Measurements from ENCODE around the gene SOX5.
"Not testable (repeated sequence)": the region's sequence is repeated elsewhere in the genome, so short reads cannot be mapped to it uniquely, and the experiment has no call there.

The SOX5 gene

DNA sequence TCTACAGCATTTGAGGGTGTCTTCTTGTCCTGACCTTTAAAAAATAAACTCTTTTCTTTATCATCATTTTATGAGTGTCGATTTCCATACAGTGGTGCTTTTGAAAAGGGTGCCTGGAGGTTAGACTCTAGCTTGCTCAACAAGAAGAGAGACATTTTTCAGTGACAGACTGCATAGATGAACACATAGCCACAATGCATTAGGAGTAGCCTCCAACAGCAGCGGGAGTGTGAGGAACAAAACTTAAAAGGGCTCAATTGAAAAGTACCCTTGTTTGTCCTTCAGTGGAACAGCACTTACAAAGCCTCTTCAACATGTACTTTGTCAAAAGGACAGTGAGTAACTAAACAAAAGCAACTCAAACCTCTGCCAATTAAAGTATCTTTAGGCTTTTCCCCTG is 119.3 kb downstream of the SOX5 start:
- DNase-seq: no peak

DNA sequence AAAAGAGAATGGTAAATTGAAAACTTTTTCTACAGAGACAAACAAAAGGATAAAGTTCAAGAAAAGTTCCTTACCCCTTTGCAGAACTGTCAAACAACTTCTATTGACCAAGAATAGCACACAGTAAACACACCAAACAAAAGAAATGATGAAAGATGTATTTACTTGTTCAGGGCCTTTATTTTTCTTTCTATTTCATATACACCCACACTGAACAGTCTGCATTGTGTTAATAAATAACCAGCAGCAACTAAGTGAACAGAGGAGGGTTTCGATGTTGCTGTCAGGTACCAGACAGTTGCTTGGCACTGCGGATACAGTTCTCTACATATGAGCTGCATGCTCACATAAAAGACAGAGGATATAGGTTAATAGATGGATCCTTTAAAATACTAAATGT is 122.1 kb downstream of the SOX5 start:
- DNase-seq: no peak

DNA sequence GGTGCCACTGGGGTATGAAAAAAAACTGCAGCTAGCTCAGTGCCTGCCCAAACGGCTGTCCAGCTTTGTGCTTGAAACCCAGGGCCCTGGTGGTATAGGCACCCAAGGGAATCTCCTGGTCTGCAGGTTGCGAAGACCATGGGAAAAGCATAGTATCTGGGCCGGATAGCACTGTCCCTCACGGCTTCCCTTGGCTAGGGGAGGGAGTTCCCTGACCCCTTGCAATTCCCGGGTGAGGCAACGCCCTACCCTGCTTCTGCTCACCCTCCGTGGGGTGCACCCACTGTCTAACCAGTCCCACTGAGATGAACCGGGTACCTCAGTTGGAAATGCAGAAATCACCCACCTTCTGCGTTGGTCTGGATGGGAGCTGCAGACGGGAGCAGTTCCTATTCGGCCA is 124.3 kb downstream of the SOX5 start:
- not testable (repeated sequence) for DNase-seq

DNA sequence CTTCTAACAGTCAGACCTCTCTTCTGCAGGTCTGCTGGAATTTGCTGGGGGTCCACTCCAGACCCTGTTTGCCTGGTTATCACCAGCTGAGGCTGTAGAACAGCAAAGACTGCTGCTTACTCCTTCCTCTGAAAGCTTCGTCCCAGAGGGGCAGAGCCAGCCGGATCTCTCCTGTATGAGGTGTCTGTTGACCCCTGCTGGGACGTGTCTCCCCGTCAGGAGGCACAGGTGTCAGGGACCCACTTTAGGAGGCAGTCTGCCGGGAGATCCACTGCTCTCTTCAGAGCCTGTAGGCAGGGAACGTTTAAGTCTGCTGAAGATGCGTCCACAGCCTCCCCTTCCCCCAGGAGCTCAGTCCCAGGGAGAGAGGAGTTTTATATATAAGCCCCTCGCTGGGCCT is 125.1 kb downstream of the SOX5 start:
- DNase-seq: no peak

DNA sequence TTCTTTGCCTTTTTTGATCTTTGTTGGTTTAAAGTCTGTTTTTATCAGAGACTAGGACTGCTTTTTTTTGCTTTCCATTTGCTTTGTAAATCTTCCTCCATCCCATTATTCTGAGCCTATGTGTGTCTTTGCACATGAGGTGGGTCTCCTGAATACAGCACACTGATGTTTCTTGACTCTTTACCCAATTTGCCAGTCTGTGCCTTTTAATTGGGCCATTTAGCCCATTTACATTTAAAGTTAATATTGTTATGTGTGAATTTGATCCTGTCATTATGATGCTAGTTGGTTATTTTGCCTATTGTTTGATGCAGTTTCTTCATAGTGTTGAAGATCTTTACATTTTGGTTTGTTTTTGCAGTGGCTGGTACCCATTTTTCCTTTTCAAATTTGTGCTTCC is 126.6 kb downstream of the SOX5 start:
- DNase-seq: not testable (repeated sequence)

DNA sequence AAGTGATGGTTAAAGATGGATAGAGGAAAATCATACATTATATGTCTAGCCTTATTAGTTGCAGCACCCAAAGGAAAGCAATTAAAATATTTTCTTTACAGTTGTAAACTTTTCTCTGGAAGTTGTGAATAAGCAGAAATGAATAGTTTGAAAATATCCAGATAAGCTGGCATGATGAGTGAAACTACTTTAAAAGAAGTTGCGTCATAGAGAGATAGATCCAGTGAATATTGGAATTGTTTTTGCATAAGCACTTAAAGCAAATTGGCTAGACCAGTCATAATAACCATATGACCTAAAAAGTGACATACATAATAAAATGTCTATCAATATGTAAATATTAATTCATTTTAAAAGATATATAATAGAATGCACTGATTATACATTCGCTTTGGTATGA is 132.1 kb downstream of the SOX5 start:
- no peak for DNase-seq

DNA sequence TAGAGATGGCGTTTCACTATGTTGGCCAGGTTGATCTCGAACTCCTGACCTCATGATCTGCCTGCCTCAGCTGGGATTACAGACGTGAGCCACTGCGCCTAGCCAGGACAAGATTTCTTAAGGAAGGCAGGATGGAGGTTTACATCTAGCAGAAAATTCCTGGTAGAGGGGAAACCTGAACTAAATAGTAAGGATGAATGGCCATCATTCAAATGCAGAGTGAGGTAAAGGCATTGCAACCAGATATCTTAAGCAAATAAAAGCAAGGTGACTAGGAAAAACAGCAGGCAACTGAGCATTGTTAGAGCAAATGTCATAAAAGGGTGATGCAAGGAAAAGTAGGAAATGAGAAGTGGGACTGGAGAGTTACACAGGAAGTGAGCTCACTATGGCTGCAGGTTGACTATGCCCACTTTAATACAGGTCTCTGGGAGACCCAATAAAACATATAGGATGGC is 133.0 kb downstream of the SOX5 start:
- DNase-seq: no peak

DNA sequence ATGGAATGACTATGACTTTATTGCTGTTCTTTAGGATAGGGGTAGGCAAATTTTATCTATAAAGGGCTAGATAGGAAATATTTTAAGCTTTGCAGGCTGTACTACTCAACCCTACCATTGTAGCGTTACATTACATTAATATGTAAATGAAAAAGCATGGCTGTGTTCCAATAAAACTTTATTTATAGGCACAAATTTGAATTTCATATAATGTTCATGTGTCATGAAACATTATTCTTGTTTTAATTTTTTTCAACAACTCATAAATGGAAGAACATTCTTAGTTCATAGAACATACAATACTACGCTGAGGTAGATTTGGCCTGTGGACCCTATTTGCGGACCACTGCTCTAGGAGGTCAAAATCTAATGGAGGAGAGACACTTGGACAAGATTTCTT is 133.7 kb downstream of the SOX5 start:
- no peak for DNase-seq

DNA sequence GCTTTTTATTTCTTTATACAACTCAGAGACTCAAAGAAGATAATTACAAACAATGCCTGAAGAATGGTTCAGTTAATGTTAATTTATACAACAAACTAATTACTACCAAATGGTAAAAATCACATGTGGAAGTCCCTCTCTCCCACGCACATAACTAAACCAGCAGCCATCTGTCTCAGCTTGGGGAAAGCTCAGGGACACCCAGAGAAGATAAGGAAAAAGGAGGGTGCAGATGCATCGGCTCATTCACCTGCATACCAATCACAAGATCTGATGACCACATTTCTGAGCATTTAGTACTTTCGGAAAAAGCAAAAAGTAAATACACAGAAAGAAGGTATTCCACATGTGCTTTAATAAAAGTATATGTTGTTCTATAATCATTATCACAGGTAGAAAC is 136.3 kb downstream of the SOX5 start:
- DNase-seq: no peak

DNA sequence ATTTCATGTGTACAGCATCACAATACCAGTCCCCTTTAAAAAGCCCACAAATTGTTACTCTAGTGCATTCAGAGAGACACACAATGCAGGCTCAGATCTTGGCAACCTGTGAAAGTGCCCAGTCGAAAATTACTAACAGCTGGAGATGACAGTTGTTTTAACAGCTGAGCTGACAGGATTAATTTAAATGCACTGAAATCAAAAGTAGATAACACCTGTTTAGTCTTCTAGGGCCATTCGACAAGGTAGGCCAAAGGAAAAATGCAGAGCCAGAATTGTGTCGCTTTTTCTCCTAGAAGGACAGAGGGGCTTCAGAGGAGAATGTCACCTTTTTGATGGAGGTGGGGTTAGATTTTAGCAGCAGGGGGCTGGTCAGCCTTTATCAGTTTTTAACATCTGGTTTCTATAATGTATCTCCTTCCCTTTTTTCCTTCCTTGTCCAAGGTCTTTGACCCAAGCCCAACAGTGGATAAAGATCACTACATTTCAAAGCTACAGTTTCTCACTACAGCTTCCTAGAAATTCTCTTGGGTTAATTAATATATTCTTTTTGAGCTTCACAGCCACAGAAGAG is 139.1 kb downstream of the SOX5 start:
- DNase-seq: no peak

DNA sequence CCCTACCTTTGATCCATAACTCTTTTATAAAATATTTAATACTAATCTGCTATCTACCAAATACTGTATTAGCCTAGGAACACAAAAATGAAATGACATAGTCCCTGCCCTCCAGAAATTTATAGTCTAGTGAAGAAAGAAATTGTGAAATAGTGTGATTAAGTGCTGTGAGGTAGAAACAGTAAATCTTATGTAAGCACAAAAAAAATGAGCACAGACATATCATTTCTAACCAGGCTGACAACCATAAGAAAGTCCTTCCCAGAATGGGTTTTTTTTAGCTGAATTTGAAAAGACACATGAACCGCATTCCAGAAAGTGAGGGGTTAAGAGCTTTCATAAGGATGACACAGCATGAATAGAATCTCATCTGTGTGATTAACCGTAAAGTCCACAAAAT is 145.9 kb downstream of the SOX5 start:
- DNase-seq: no peak

DNA sequence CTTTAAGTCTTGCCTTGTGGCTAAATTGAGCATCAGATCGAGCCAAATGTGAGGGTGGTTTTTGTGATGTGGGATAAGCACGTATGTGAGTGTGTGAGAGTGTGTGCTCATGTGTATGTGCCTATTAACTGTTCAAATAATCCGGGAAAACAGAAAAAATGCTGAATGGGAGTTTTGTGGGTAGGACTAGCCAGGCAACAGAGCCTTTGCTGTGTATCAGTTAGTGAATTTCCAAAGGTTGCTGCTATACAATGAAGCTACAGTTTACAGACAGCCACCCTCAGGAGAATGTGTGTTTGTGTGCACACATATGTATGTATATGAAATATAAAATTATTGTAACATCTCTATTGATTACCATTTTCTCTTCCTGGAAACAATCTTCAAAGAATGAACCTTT is 154.0 kb downstream of the SOX5 start:
- DNase-seq: no peak

DNA sequence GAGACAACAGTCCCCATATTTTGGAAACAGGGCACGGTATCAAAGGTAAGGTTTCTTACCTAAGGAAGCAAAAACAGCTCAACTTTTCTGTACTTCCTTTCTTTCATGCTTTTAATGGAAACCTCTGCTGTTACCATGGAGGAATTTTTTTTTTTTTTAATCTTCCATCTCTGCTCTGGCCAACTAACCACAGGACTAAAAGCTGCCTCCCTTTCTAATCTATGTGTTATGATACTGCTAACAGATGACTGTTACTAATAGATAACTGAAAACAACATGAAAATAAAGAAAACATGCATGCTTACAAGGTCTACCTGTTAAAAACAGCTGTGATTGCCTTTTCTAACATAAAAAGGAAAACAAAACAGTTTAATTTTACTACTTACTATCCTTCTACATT is 168.4 kb downstream of the SOX5 start:
- DNase-seq: no peak

DNA sequence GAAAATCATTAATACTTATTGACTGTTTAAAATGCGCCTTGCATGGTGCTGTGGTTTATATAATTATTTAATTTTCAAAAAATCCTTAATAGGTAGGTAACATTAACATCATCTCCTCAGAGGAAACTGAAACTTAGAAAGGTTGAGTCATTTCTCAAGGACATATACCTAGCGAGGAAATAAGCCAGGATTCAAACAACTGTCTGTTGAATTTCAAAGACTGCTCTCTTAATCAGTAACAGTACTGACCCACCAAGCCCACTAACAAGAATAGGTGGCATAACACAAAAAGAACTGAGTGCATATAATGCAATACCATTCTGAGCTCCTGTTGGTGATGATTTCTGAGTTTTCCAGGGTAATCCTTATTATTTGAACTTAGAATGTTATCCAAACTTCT is 174.3 kb downstream of the SOX5 start:
- no peak for DNase-seq

DNA sequence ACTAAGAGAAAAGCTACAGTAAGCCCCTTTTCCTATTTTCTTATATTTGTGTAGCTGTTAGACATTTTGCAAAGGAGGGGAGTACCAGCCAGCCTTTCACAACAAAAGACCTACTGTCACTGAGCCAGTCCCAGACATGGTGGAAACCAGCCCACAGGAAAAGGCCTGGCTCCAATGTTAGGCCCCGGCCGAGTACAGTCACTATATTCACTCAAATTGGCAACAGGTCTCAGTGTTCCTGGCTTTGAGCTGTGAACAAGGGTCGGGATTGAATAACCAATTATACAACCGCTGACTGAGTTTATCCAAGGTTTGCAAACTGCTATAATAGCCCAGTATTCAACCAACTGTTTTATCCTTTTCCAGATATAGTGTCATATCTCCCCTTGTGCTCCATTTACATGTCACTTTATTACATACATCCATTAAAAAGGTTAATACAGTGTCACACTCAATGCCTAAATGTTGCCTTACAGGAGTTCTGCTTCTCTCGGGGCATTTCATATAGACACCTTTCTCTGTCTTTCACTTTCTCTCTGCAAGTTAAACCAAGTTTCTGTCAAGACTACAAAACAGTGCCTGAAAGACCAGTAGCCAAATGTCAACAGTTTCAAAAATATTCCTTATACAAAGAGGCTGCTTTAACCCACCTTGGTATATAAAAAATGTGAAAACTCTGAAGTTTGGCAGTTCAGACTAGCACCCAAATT is 178.1 kb downstream of the SOX5 start:
- no peak for DNase-seq

DNA sequence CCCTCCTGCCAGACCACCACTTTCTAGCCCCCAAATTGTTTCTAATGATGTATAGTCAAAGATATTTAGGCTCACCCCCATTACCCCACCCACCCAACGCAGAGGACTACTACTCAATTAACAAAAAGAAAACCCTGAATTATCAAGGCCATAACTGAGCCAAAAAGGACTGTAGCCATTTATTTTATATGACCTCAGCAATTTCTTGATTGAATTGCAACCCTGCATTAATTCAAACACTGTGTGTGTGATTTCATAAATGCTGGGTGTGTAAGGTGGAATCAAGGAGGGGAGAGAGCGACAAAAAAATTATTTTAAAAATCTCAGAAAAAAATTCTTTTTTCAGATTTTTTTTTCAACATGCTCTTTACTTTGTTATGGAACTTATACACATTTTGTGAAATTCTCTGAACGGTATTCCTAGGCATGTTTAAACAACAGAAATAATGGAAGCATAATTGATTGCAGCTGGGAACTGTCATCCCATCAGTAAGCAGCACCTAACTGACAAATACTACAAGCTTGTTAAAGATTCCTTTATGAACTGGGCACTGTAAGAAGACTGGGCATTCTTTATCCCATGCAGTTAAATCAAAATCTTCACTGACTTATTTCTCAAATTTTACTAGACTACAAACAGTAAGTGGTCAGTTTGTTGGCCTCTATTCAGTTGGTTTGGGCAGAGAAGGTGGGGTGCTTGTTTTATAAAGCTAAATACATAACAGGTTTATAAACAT is 179.1 kb downstream of the SOX5 start:
- no peak for DNase-seq

DNA sequence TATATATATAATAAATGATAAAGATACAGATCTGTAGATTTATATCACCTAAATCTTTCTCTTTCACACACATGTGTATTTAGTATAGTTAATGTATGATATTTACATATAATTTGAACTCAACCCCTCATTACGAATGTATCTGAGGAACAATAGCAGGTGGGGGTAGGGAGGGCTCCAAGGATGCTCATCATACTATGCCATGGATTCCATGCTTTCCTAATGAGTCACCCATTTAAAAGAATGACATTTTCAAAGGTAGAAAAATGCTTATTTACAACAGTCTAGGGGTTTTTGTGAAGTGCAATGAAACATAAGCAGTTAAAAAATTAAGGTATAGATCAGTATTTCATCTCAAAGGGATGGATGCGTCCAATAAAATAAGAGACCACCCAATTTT is 181.6 kb downstream of the SOX5 start:
- no peak for DNase-seq

DNA sequence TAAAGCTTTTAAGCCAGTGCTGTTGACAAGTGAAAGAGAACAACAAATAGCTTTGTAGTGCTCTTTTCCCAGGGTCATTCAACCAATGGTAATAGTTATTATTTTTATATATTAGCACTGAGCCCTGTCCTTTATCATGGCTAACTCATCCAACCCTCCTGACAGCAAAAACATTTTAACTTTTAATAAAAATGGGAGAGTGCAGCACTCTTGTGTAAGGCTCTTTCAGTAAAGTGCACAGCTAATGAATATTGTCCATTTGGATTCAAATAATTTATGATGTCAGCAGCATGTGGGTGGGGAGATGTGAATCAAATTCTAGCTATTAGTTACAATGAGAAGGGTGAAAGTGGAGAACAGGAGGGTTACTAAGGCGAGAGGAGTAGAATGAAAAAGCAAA is 185.7 kb downstream of the SOX5 start:
- DNase-seq: no peak

DNA sequence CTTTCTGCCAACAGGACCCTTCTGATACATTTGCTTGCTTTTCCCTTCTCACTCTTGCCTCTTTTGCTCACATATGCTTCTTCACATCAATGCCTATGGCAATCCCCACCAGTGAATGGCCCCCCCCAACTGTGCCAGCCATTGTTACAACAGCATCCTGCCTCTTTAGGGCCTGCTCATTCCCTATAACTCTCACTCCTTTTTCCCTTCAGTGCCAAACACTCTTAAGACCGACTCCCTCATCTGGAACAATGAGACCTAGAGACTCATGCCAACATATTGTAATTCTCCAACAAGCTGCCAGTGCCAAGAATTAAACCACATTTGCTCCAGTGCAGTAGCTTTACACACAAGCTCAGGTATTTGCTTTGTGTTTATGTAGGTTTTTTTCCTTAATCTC is 189.0 kb downstream of the SOX5 start:
- no peak for DNase-seq

DNA sequence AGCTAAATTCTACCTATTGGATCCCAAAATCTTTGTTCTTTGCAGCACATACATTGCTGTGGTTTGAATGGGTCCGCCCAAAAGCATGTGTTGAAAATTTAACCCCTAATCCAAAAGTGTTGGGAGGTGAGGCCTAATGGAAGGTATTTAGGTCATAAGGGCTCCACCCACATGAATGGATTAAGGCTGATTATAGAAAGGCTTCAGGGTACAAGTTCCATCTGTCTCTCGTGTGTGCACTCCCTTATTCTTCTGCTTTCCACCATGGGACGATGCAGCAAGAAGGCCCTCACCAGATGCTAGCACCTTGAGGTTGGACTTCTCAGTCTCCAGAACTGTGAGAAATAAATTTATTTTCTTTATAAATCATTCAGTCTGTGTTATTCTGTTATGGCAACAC is 190.9 kb downstream of the SOX5 start:
- no peak for DNase-seq

DNA sequence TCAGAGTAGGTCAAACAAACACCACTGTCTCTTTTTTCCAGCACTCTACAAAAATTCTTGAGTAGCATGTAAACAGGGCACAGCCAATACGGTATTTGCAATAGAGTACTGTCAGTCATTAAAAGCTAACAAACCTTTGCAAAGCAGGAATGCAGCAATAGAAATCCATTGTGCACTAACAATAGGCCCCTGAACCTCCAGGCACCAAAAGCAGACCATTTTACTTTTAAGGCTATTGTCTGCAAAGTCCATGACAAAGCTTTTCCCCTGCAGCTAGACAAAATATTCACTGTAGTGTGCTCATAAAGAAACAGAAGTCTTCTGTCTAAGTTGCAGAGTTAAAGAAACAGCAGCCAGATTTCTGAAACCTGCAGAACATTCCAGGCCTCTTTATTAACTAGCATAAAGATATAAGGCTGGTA is 191.9 kb downstream of the SOX5 start:
- no peak for DNase-seq

DNA sequence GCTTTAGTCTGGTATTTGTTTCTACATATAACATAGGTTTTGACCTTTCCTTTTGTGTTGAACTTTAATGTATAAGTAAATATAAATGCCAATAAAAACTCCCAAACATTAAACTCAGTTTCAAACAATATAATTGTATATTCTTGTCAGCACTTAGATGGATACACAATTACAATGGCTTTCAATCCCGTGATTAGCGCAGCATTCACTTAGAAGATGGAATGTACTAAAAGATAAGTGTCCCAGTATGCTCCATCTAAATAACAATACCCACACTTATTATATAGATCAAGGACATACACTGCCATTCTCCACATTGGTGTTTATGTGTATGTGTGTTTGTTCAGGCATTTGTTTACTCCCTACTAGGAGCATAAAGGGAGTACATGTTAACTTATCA is 193.1 kb downstream of the SOX5 start:
- DNase-seq: no peak

DNA sequence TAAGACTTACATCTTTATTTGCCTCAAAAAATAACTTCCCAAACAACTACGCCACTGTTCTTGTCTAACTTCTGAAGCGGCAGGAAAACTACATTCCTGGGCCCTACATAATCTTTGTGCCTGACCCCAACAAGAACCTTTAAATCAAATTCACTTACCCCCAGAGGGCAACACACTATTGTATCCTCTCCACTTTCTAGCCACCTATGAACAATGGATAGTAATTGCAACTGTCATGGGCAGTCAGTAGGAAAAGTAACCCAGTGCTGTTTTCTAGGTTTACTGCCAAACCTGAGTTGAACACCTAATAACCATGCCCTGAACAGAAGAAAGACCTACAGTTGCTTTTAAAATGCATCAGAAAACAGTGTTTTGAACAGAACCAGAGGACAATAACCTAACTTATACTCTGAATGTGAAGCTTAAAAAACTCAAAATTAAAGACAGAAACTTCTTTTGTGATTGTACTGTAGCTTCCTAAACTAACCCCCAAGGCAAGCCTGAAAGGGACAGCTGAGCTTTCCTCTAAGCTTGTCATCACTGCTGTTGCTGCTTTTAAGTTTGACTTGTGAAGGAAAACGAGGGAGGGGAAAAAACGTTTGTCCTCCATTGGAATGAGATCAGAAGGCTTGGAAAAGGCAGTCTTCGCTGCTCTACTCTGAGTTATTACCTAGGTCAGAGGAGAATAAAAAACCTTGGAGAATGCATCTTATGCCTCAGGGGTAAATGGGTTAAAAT is 195.7 kb downstream of the SOX5 start:
- no peak for DNase-seq

DNA sequence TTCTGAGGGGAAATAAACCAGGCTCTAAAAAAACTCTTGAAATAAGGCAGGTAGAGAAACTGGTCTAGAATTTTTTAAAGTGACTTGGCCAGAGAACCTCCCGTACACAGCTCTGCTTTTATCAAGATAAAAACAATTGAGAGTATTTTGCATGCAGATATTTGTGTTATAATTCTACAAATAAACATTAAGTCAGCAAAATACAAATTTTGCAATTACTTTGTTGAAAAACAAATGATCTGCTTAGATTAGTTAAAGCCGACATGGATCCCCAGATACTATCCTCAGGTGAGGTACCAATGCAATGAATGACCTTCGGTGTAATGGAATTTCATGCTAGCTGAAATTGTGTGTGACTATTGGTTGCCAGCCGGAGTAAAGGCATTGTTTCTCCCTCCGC is 197.2 kb downstream of the SOX5 start:
- DNase-seq: no peak
